ENCODE measurements around the gene TM4SF5. TPM values are rescaled to one million over a fixed set of nuclear protein-coding genes. Genes with fewer than 3 reads are reported as not detected.

Gene TM4SF5
- polyA plus RNA-seq, 1 of the 3 experiments (the other 2 are of a cell fraction), result not detected

DNA sequence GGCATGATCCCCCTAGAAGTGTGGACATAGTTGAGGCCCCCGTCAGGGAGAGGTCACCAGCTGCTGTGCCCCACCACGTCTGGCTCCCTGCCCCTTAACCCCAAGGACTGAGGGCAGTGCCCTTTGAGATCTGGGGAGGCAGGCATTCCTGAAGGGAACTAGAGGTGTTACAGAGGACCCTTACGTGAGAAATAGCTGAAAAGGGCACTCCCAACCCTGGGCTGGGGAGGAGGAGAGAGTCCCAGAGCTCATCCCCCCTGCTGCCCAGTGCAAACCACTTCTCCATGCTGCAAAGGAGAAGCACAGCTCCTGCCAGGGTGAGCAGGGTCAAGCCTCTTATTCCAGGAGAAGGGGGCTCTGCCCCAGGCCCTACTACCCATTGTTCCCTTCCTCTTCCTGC lies 51.1 kb downstream of the TM4SF5 start:
- no peaks in the 10 kb centered on the region for H3K4me1 ChIP-seq (ENCODE audit: control insufficient read depth in 1 of 2, insufficient read depth in 2 of 2, low read depth in 1 of 2, low read length in 1 of 2)
- H3K27me3 ChIP-seq (ENCODE audit: insufficient read depth), result no peaks in the 10 kb centered on the region
- H3K9me2 ChIP-seq, result no peaks in the 10 kb centered on the region
- peaks cover 0 to 4% of the 10 kb centered on the region in 2 experiments for H3K36me3 ChIP-seq (replicated peaks in 1 of 2; ENCODE audit: control insufficient read depth in 1 of 2, insufficient read depth in 2 of 2, low read length in 1 of 2)
- ChIA-PET CTCF (no interaction called here), POLR2A (interaction anchor here (1.2 kb wide), 1 partner anchor 16 kb away, joined by 4 read pairs; the partner anchor contains the start of gene PLD2)
- H4K20me1 ChIP-seq (ENCODE audit: insufficient read depth), result no peaks in the 10 kb centered on the region
- 100% methylated on average over 1 of the region's 3 CpGs for WGBS (ENCODE audit: low lambda C conversion rate)
- no peaks in the 10 kb centered on the region for H3K9me3 ChIP-seq
- H3K27ac ChIP-seq (ENCODE audit: low read depth in 2 of 2, low read length in 1 of 2), result no peak overlapping the region
- no peak overlapping the region for H3K4me2 ChIP-seq
- no peaks in the 10 kb centered on the region for H3F3A ChIP-seq (replicated peaks; ENCODE audit: insufficient read depth)
- DNase-seq, result no peak
- no peak overlapping the region for H2AFZ ChIP-seq (ENCODE audit: low read depth)
- no peak overlapping the region for H3K4me3 ChIP-seq (ENCODE audit: low read depth in 2 of 2, low read length in 1 of 2)
- H3K9ac ChIP-seq, result no peak overlapping the region
- no peaks in the 10 kb centered on the region for H3K79me2 ChIP-seq (ENCODE audit: insufficient read depth)
- TF ChIP-seq FOXM1 (IDR thresholded peaks at IDR 0.05; ENCODE audit: low read depth), result no peak
- TF ChIP-seq NFIC (IDR thresholded peaks at IDR 0.05; ENCODE audit: borderline replicate concordance), result no peak
- TF ChIP-seq, protein P1, sequence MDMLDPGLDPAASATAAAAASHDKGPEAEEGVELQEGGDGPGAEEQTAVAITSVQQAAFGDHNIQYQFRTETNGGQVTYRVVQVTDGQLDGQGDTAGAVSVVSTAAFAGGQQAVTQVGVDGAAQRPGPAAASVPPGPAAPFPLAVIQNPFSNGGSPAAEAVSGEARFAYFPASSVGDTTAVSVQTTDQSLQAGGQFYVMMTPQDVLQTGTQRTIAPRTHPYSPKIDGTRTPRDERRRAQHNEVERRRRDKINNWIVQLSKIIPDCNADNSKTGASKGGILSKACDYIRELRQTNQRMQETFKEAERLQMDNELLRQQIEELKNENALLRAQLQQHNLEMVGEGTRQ (IDR thresholded peaks at IDR 0.05; ENCODE audit: borderline replicate concordance, low read depth, low read length), result no peak
- no peak for TF ChIP-seq GABPA (IDR thresholded peaks at IDR 0.05; ENCODE audit: low read depth)
- TF ChIP-seq, protein P2, sequence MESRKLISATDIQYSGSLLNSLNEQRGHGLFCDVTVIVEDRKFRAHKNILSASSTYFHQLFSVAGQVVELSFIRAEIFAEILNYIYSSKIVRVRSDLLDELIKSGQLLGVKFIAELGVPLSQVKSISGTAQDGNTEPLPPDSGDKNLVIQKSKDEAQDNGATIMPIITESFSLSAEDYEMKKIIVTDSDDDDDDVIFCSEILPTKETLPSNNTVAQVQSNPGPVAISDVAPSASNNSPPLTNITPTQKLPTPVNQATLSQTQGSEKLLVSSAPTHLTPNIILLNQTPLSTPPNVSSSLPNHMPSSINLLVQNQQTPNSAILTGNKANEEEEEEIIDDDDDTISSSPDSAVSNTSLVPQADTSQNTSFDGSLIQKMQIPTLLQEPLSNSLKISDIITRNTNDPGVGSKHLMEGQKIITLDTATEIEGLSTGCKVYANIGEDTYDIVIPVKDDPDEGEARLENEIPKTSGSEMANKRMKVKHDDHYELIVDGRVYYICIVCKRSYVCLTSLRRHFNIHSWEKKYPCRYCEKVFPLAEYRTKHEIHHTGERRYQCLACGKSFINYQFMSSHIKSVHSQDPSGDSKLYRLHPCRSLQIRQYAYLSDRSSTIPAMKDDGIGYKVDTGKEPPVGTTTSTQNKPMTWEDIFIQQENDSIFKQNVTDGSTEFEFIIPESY (IDR thresholded peaks at IDR 0.05; ENCODE audit: borderline replicate concordance, low read depth), result no peak
- TF ChIP-seq NRF1 (IDR thresholded peaks at IDR 0.05; ENCODE audit: low read depth, low read length), result no peak
- no peak for TF ChIP-seq RCOR1 (IDR thresholded peaks at IDR 0.05; ENCODE audit: low read length)
- TF ChIP-seq FOXJ3 (CRISPR knock-in tag; IDR thresholded peaks at IDR 0.05), result no peak
- TF ChIP-seq SMC3 (IDR thresholded peaks at IDR 0.05; ENCODE audit: low read depth, low read length), result no peak
- no peak for TF ChIP-seq RAD21 (IDR thresholded peaks at IDR 0.05; ENCODE audit: low read length)
- TF ChIP-seq MEF2A (IDR thresholded peaks at IDR 0.05; ENCODE audit: borderline replicate concordance, low read depth), result no peak
- no peak for TF ChIP-seq MXI1 (IDR thresholded peaks at IDR 0.05; ENCODE audit: low read depth, low read length)
- TF ChIP-seq, protein P3, sequence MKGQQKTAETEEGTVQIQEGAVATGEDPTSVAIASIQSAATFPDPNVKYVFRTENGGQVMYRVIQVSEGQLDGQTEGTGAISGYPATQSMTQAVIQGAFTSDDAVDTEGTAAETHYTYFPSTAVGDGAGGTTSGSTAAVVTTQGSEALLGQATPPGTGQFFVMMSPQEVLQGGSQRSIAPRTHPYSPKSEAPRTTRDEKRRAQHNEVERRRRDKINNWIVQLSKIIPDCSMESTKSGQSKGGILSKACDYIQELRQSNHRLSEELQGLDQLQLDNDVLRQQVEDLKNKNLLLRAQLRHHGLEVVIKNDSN (IDR thresholded peaks at IDR 0.05; ENCODE audit: borderline replicate concordance, low read depth), result no peak
- TF ChIP-seq TAF1 (IDR thresholded peaks at IDR 0.05; ENCODE audit: borderline replicate concordance, low read depth, low read length), result no peak
- TF ChIP-seq EP300 (IDR thresholded peaks at IDR 0.05; ENCODE audit: borderline replicate concordance in 1 of 2, low read depth in 1 of 2, low read length in 1 of 2), result no peak
- TF ChIP-seq, protein P4, sequence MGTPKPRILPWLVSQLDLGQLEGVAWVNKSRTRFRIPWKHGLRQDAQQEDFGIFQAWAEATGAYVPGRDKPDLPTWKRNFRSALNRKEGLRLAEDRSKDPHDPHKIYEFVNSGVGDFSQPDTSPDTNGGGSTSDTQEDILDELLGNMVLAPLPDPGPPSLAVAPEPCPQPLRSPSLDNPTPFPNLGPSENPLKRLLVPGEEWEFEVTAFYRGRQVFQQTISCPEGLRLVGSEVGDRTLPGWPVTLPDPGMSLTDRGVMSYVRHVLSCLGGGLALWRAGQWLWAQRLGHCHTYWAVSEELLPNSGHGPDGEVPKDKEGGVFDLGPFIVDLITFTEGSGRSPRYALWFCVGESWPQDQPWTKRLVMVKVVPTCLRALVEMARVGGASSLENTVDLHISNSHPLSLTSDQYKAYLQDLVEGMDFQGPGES (IDR thresholded peaks at IDR 0.05; ENCODE audit: low read depth, low read length), result no peak
- TF ChIP-seq RXRA (IDR thresholded peaks at IDR 0.05; ENCODE audit: borderline replicate concordance, low read depth), result no peak
- TF ChIP-seq, protein P5, sequence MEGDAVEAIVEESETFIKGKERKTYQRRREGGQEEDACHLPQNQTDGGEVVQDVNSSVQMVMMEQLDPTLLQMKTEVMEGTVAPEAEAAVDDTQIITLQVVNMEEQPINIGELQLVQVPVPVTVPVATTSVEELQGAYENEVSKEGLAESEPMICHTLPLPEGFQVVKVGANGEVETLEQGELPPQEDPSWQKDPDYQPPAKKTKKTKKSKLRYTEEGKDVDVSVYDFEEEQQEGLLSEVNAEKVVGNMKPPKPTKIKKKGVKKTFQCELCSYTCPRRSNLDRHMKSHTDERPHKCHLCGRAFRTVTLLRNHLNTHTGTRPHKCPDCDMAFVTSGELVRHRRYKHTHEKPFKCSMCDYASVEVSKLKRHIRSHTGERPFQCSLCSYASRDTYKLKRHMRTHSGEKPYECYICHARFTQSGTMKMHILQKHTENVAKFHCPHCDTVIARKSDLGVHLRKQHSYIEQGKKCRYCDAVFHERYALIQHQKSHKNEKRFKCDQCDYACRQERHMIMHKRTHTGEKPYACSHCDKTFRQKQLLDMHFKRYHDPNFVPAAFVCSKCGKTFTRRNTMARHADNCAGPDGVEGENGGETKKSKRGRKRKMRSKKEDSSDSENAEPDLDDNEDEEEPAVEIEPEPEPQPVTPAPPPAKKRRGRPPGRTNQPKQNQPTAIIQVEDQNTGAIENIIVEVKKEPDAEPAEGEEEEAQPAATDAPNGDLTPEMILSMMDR (IDR thresholded peaks at IDR 0.05), result no peak
- TF ChIP-seq YY1 (IDR thresholded peaks at IDR 0.05; ENCODE audit: low read depth), result no peak
- no peak for TF ChIP-seq ELF1 (IDR thresholded peaks at IDR 0.05)

All from SK-N-SH (cell line).